H1 (cell line): Measurements from ENCODE around the gene MAML3. TPM values are rescaled to one million over a fixed set of nuclear protein-coding genes. Genes with fewer than 3 reads are reported as not detected.
"Not testable (repeated sequence)": the region's sequence is repeated elsewhere in the genome, so short reads cannot be mapped to it uniquely, and the experiment has no call there.

Experiments used
- CTCF ChIA-PET: fragments of 300-600 bp; sonication (Branson Sonifier 250); formaldehyde crosslinking; loops from one replicate; lab custom pipeline; 2021; ENCODE audit not compliant: partially characterized antibody; lab: Charles Lee
- POLR2A ChIA-PET: fragments of 300-600 bp; sonication (Branson Sonifier 250); formaldehyde crosslinking; loops from one replicate; lab custom pipeline; 2021; ENCODE audit warnings: inconsistent platforms; ENCODE audit not compliant: partially characterized antibody; lab: Charles Lee
- DNase-seq, 2 experiments: peaks; one replicate each; pipeline versions ENCODE4 v3.0.0 to v3.0.0-alpha.2; 2010 to 2022; ENCODE audit warnings: low spot score in 2 of 2, low read depth in 1 of 2, mixed read lengths in 1 of 2
- FAIRE-seq: peaks from 2 replicates; lab custom pipeline; 2011; peaks lifted over from hg19 to GRCh38; lab: Jason Lieb, UNC
- H2AFZ ChIP-seq: 2 replicates; pipeline ENCODE4 v1.8.1; 2012; ENCODE audit warnings: low read length, inconsistent platforms
- H2AK5ac ChIP-seq: 2 replicates; pipeline ENCODE4 v1.6.1; 2013; ENCODE audit warnings: low read depth, low read length
- H2BK120ac ChIP-seq: replicated peaks from 2 replicates; pipeline ENCODE3; 2013; ENCODE audit warnings: low read depth, low read length, inconsistent platforms
- H2BK12ac ChIP-seq: 2 replicates; pipeline ENCODE4 v1.6.1; 2013; ENCODE audit warnings: low read depth, low read length
- H2BK15ac ChIP-seq: 2 replicates; pipeline ENCODE4 v1.6.1; 2013; ENCODE audit warnings: low read length
- H2BK20ac ChIP-seq: 2 replicates; pipeline ENCODE4 v1.6.1; 2013; ENCODE audit warnings: low read length
- H2BK5ac ChIP-seq: 2 replicates; pipeline ENCODE4 v1.6.1; 2013; ENCODE audit warnings: low read depth, low read length
- H3K14ac ChIP-seq: 2 replicates; pipeline ENCODE4 v1.6.1; 2013; ENCODE audit warnings: inconsistent platforms; ENCODE audit not compliant: insufficient read length
- H3K18ac ChIP-seq: 2 replicates; pipeline ENCODE4 v1.6.1; 2013; ENCODE audit warnings: low read length; ENCODE audit errors: extremely low read depth
- H3K23ac ChIP-seq: 2 replicates; pipeline ENCODE4 v1.6.1; 2013; ENCODE audit warnings: inconsistent platforms; ENCODE audit not compliant: insufficient read length
- H3K23me2 ChIP-seq: 2 replicates; pipeline ENCODE4 v1.6.1; 2013; ENCODE audit warnings: low read depth, low read length
- H3K27ac ChIP-seq: 2 replicates; pipeline ENCODE4 v1.6.1; 2011; ENCODE audit warnings: low read depth, low read length, inconsistent platforms
- H3K27me3 ChIP-seq, 4 experiments: replicated peaks in 1 of 4; 1 replicate in 1 of 4; 2 replicates in 3 of 4; pipeline versions ENCODE4 v1.6.1 to v1.8.1; 2011 to 2013; ENCODE audit warnings: low read length in 3 of 4, mild to moderate bottlenecking in 3 of 4, inconsistent platforms in 2 of 4, mixed read lengths in 2 of 4, moderate library complexity in 1 of 4; ENCODE audit not compliant: control insufficient read depth in 3 of 4, insufficient read depth in 3 of 4; ENCODE audit errors: extremely low read depth in 1 of 4
- H3K36me3 ChIP-seq, 4 experiments: 2 replicates each; pipeline versions ENCODE4 v1.6.1 to v1.8.1; 2011 to 2013; ENCODE audit warnings: mild to moderate bottlenecking in 4 of 4, low read length in 3 of 4, moderate library complexity in 2 of 4, control low read depth in 1 of 4, inconsistent platforms in 1 of 4; ENCODE audit not compliant: insufficient read depth in 4 of 4, control insufficient read depth in 2 of 4
- H3K4ac ChIP-seq: replicated peaks from 2 replicates; pipeline ENCODE3; 2013; ENCODE audit warnings: low read length, low read depth, mixed read lengths, inconsistent platforms; ENCODE audit not compliant: insufficient read length
- H3K4me1 ChIP-seq, 4 experiments: replicated peaks in 1 of 4; 1 replicate in 1 of 4; 2 replicates in 3 of 4; pipeline versions ENCODE4 v1.6.1 to v1.8.1; 2011 to 2013; ENCODE audit warnings: low read length in 3 of 4, inconsistent platforms in 2 of 4, mixed read lengths in 1 of 4; ENCODE audit not compliant: insufficient read depth in 4 of 4, control insufficient read depth in 3 of 4
- H3K4me2 ChIP-seq, 2 experiments: 2 replicates each; pipeline versions ENCODE4 v1.6.1 to v1.8.1; 2011 to 2013; ENCODE audit warnings: low read depth in 2 of 2, low read length in 2 of 2, control low read depth in 1 of 2, inconsistent platforms in 1 of 2, mild to moderate bottlenecking in 1 of 2; ENCODE audit not compliant: insufficient read depth in 1 of 2
- H3K4me3 ChIP-seq, 4 experiments: fragments of 200-600, 300-600 bp in 1 of 4; sonication (generic), shearing (Covaris generic), sonication (Bioruptor Twin) in 1 of 4; 2 replicates each; pipeline versions ENCODE4 v1.5.1 to v1.8.1; 2011 to 2016; ENCODE audit warnings: low read length in 4 of 4, low read depth in 3 of 4, control low read depth in 2 of 4, inconsistent platforms in 2 of 4, mild to moderate bottlenecking in 2 of 4, mixed read lengths in 1 of 4, moderate library complexity in 1 of 4; ENCODE audit not compliant: insufficient read depth in 2 of 4; ENCODE audit errors: extremely low read depth in 1 of 4
- H3K56ac ChIP-seq: replicated peaks from 2 replicates; pipeline ENCODE3; 2013; ENCODE audit warnings: low read depth, mild to moderate bottlenecking, mixed read lengths, low read length, inconsistent platforms; ENCODE audit not compliant: insufficient read length
- H3K79me1 ChIP-seq: 2 replicates; pipeline ENCODE4 v1.6.1; 2013; ENCODE audit warnings: low read depth, low read length, control low read depth
- H3K79me2 ChIP-seq, 2 experiments: 2 replicates each; pipeline versions ENCODE4 v1.6.1 to v1.8.1; 2012 to 2013; ENCODE audit warnings: low read length in 2 of 2, mild to moderate bottlenecking in 2 of 2, inconsistent platforms in 1 of 2; ENCODE audit not compliant: insufficient read depth in 2 of 2, control insufficient read depth in 1 of 2
- H3K9ac ChIP-seq, 4 experiments: replicated peaks in 1 of 4; 1 replicate in 1 of 4; 2 replicates in 3 of 4; pipeline versions ENCODE4 v1.6.1 to v1.8.1; 2011 to 2013; ENCODE audit warnings: low read depth in 3 of 4, low read length in 3 of 4, control low read depth in 2 of 4, mild to moderate bottlenecking in 2 of 4, moderate library complexity in 2 of 4, inconsistent platforms in 1 of 4; ENCODE audit errors: extremely low read depth in 1 of 4
- H3K9me3 ChIP-seq, 2 experiments: 2 replicates each; pipeline versions ENCODE4 v1.6.1 to v1.8.1; 2012 to 2013; ENCODE audit warnings: mild to moderate bottlenecking in 2 of 2, moderate library complexity in 2 of 2, control low read depth in 1 of 2, inconsistent platforms in 1 of 2, low read depth in 1 of 2, low read length in 1 of 2, mixed read lengths in 1 of 2; ENCODE audit not compliant: insufficient read depth in 2 of 2
- H4K20me1 ChIP-seq, 2 experiments: replicated peaks in 1 of 2; 2 replicates each; pipeline versions ENCODE3 to v1.8.1; 2011 to 2013; ENCODE audit warnings: inconsistent platforms in 2 of 2, low read length in 2 of 2, mild to moderate bottlenecking in 1 of 2; ENCODE audit not compliant: insufficient read depth in 2 of 2, control insufficient read depth in 1 of 2
- H4K5ac ChIP-seq: 2 replicates; pipeline ENCODE4 v1.6.1; 2013; ENCODE audit warnings: low read length, low read depth, mixed read lengths, inconsistent platforms; ENCODE audit not compliant: insufficient read length
- H4K8ac ChIP-seq: 2 replicates; pipeline ENCODE4 v1.8.0; 2013; ENCODE audit warnings: mild to moderate bottlenecking, moderate library complexity, low read length, inconsistent platforms; ENCODE audit not compliant: insufficient read depth; ENCODE audit errors: extremely low read depth
- H4K91ac ChIP-seq: replicated peaks from 2 replicates; pipeline ENCODE3; 2013; ENCODE audit warnings: low read length, mixed read lengths, inconsistent platforms; ENCODE audit not compliant: insufficient read length
- WGBS, 2 experiments: shearing (Covaris generic) in 1 of 2; methylation state at CpG; one replicate each; pipeline versions ENCODE4 v1.1.6 to v1.1.7; 2013 to 2015; ENCODE audit warnings: low lambda C conversion rate in 2 of 2, mixed read lengths in 2 of 2, inconsistent platforms in 1 of 2, low coverage in 1 of 2, missing lambda C conversion rate in 1 of 2; ENCODE audit not compliant: insufficient replicate concordance in 2 of 2, insufficient coverage in 1 of 2, insufficient read length in 1 of 2; ENCODE audit errors: extremely low coverage in 1 of 2, missing lambda C conversion rate in 1 of 2; 5-methylcytosine and 5-hydroxymethylcytosine counted together
- polyA plus RNA-seq, 7 experiments: library from polyadenylated mRNA; depleted of rRNA in 3 of 7; stranded (reverse) in 5 of 7; unstranded in 2 of 7; fragments of >200 nt in 5 of 7; fragments of 200-250 nt in 2 of 7; gene quantifications; 1 replicate in 5 of 7; 2 replicates in 1 of 7; 4 replicates in 1 of 7; pipeline versions ENCODE4 v1.2.1 to v1.2.3, GENCODE V29; 2011 to 2013; ENCODE audit warnings: missing spikeins in 2 of 7, mixed read lengths in 2 of 7
- total RNA-seq: library from RNA; stranded (reverse); fragmentation: NEBNext Ultra II Directional; extraction: Animal tissue kit (Norgen Biotek cat#: 25700); gene quantifications from 2 replicates; pipeline ENCODE4 v1.2.1, GENCODE V29; 2021
- TF ChIP-seq, protein P1 (sequence below), 3 experiments: IDR thresholded peaks; 1 replicate in 2 of 3; 2 replicates in 1 of 3; pipeline versions ENCODE4 v1.5.1 to v1.6.1; 2011; ENCODE audit warnings: low read length in 3 of 3, mild to moderate bottlenecking in 3 of 3, inconsistent platforms in 2 of 3, low read depth in 1 of 3, moderate library complexity in 1 of 3; ENCODE audit not compliant: insufficient read depth in 1 of 3; ENCODE audit errors: control extremely low read depth in 1 of 3

MAML3 gene
- total and polyA plus RNA-seq, 2 of the 8 experiments (the other 6 are each of a cell fraction or from before 2014, with no cell fraction given) = 2.1 to 5.7 TPM

DNA sequence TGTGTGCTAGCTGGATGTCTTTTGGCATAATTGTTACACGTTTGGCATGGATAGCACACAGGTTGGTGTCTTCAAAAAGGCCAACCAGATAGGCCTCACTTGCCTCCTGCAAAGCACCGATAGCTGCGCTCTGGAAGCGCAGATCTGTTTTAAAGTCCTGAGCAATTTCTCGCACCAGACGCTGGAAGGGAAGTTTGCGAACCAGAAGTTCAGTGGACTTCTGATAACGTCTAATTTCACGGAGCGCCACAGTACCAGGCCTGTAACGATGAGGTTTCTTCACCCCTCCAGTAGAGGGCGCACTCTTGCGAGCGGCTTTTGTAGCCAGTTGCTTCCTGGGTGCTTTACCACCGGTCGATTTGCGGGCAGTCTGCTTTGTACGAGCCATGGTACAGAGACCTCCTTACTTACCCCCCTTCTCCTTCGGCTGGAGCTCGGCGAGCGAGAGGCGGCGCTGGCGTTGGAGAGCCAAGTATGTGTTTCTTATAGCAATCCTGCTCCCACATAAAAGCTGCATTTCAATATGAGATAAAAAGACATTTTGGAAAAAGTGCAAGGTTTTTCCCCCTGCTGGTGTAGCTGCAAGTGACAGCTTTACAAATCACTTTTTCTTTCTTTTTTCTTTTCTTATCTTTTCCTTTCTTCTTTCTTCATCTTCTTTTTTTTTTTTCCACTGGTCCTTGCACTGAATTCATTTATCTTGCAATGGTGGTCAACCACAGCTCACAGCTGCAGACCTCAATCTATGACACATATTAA, 455.6 kb downstream of the MAML3 start:
- DNase-seq = not testable (repeated sequence)
- 94% methylated on average over 8 of the region's 25 CpGs; no CpG with 5 or more reads in 1 of the 2 experiments for WGBS, 2 experiments
- POLR2A ChIA-PET = interaction anchor here (1.0 kb wide), 1 partner anchor 16 kb away, joined by 5 read pairs; no protein-coding TSS in a partner anchor

More for the DNA sequence above, 455.6 kb downstream of the MAML3 start:
- H2BK120ac ChIP-seq, H4K5ac ChIP-seq, H3K9me3 ChIP-seq, H3K4me2 ChIP-seq, H3K4me1 ChIP-seq, H3K23ac ChIP-seq, H4K20me1 ChIP-seq, H3K79me2 ChIP-seq, H3K27me3 ChIP-seq, H3K36me3 ChIP-seq, H4K91ac ChIP-seq, FAIRE-seq, H3K14ac ChIP-seq, H3K18ac ChIP-seq, H2BK20ac ChIP-seq, H2AK5ac ChIP-seq, H2BK15ac ChIP-seq, H3K4ac ChIP-seq, H3K27ac ChIP-seq, H3K23me2 ChIP-seq, H3K9ac ChIP-seq, H2BK12ac ChIP-seq, H4K8ac ChIP-seq, H2AFZ ChIP-seq, H3K56ac ChIP-seq, H3K4me3 ChIP-seq, H2BK5ac ChIP-seq, H3K79me1 ChIP-seq: not testable (repeated sequence)
- TF ChIP-seq, protein P1, sequence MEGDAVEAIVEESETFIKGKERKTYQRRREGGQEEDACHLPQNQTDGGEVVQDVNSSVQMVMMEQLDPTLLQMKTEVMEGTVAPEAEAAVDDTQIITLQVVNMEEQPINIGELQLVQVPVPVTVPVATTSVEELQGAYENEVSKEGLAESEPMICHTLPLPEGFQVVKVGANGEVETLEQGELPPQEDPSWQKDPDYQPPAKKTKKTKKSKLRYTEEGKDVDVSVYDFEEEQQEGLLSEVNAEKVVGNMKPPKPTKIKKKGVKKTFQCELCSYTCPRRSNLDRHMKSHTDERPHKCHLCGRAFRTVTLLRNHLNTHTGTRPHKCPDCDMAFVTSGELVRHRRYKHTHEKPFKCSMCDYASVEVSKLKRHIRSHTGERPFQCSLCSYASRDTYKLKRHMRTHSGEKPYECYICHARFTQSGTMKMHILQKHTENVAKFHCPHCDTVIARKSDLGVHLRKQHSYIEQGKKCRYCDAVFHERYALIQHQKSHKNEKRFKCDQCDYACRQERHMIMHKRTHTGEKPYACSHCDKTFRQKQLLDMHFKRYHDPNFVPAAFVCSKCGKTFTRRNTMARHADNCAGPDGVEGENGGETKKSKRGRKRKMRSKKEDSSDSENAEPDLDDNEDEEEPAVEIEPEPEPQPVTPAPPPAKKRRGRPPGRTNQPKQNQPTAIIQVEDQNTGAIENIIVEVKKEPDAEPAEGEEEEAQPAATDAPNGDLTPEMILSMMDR (IDR thresholded peaks at IDR 0.05; ENCODE audit: control extremely low read depth in 1 of 3, insufficient read depth in 1 of 3, low read depth in 1 of 3, low read length in 3 of 3) = peak in 2 of 3 experiments; percentile 14 to 16; a peak in 2 of 4 replicates
- CTCF ChIA-PET = interaction anchor here (0.6 to 3.4 kb wide), 26 partner anchors 8 to 893 kb away, joined by 3 to 32 read pairs (median 4); partner anchors contain the start of gene MGST2
